Hepatocyte (in vitro differentiated cells): ENCODE data around the gene CCDC120. TPM values are rescaled to one million over a fixed set of nuclear protein-coding genes. Genes with fewer than 3 reads are reported as not detected.

Experiments used
- DNase-seq: peaks from one replicate; pipeline ENCODE4 v3.0.0-alpha.2; 2016; ENCODE audit warnings: low spot score
- H2AFZ ChIP-seq: fragments of 200-600 bp; sonication (generic); 2 replicates; pipeline ENCODE4 v1.6.0; 2016; ENCODE audit warnings: antibody characterized with exemption, mild to moderate bottlenecking
- H3K27ac ChIP-seq: fragments of 200-600 bp; sonication (generic); 2 replicates; pipeline ENCODE4 v1.5.1; 2016; ENCODE audit warnings: mild to moderate bottlenecking
- H3K27me3 ChIP-seq: fragments of 200-600 bp; sonication (generic); 2 replicates; pipeline ENCODE4 v1.6.1; 2016
- H3K36me3 ChIP-seq: fragments of 200-600 bp; sonication (generic); replicated peaks from 2 replicates; pipeline ENCODE4 v1.5.1; 2016; ENCODE audit warnings: low read depth; ENCODE audit not compliant: insufficient read depth
- H3K4me1 ChIP-seq: fragments of 200-600 bp; sonication (generic); 2 replicates; pipeline ENCODE4 v1.5.1; 2016; ENCODE audit warnings: mild to moderate bottlenecking, moderate library complexity; ENCODE audit not compliant: insufficient read depth
- H3K4me2 ChIP-seq: fragments of 200-600 bp; sonication (generic); 2 replicates; pipeline ENCODE4 v1.6.0; 2016
- H3K4me3 ChIP-seq: fragments of 200-600 bp; sonication (generic); 2 replicates; pipeline ENCODE4 v1.5.1; 2016; ENCODE audit warnings: mild to moderate bottlenecking
- H3K79me2 ChIP-seq: fragments of 200-600 bp; sonication (generic); 2 replicates; pipeline ENCODE4 v1.6.0; 2017; ENCODE audit warnings: mild to moderate bottlenecking
- H3K9me2 ChIP-seq: fragments of 200-600 bp; sonication (generic); replicated peaks from 2 replicates; pipeline ENCODE4 v1.6.0; 2017; ENCODE audit warnings: mild to moderate bottlenecking; ENCODE audit not compliant: insufficient read depth
- H3K9me3 ChIP-seq: fragments of 200-600 bp; sonication (generic); 2 replicates; pipeline ENCODE4 v1.5.1; 2016; ENCODE audit warnings: low read depth, mild to moderate bottlenecking
- H4K20me1 ChIP-seq: fragments of 200-600 bp; sonication (generic); 2 replicates; pipeline ENCODE4 v1.6.0; 2016; ENCODE audit warnings: mild to moderate bottlenecking; ENCODE audit not compliant: insufficient read depth, poor library complexity, severe bottlenecking
- CTCF ChIP-seq: fragments of 200-600 bp; sonication (generic); IDR thresholded peaks from 2 replicates; pipeline ENCODE4 v1.5.1; 2016; ENCODE audit warnings: antibody characterized with exemption, mild to moderate bottlenecking; ENCODE audit not compliant: poor library complexity
- EZH2 ChIP-seq: fragments of 200-600 bp; sonication (generic); IDR thresholded peaks from 2 replicates; pipeline ENCODE4 v1.6.1; 2016; ENCODE audit warnings: antibody characterized with exemption, mild to moderate bottlenecking, borderline replicate concordance
- EZH2phosphoT487 ChIP-seq: fragments of 200-600 bp; sonication (generic); IDR thresholded peaks from one replicate; pipeline ENCODE4 v1.6.1; 2018; ENCODE audit warnings: antibody characterized with exemption, mild to moderate bottlenecking, low read depth, moderate library complexity; ENCODE audit not compliant: unreplicated experiment, severe bottlenecking
- WGBS: methylation state at CpG from one replicate; pipeline ENCODE4 v1.1.6; 2016; ENCODE audit warnings: low lambda C conversion rate; ENCODE audit errors: missing lambda C conversion rate; 5-methylcytosine and 5-hydroxymethylcytosine counted together
- polyA plus RNA-seq: library from polyadenylated mRNA; unstranded; fragments of >200 nt; fragmentation: Nextera tagmentation; extraction: Ambion mirVana; gene quantifications from 2 replicates; pipeline ENCODE4 v1.2.1, GENCODE V29; 2016
- total RNA-seq: library from RNA; depleted of rRNA; stranded (reverse); fragments of >200 nt; gene quantifications from 2 replicates; pipeline ENCODE4 v1.2.3, GENCODE V29; 2014

CCDC120 gene
- total and polyA plus RNA-seq, 2 experiments from 2014 or later = 7.0 to 19.1 TPM

GRCh38 chrX:49040376-49040955, 18.3 kb upstream of the CCDC120 start:
- no peak for TF ChIP-seq EZH2
- no peak for TF ChIP-seq EZH2phosphoT487
- H3K36me3 ChIP-seq = no peaks in the 10 kb centered on the region
- no peak overlapping the region for H3K4me3 ChIP-seq
- peak overlapping the region; percentile 99 for H3K27ac ChIP-seq
- H3K4me1 ChIP-seq = peaks cover 16% of the 10 kb centered on the region
- H4K20me1 ChIP-seq = no peaks in the 10 kb centered on the region
- H3K79me2 ChIP-seq = peaks cover 37% of the 10 kb centered on the region
- 43% methylated on average over 7 of the region's 7 CpGs for WGBS
- H2AFZ ChIP-seq = no peak overlapping the region
- no peaks in the 10 kb centered on the region for H3K27me3 ChIP-seq
- peak overlapping the region; percentile 80 for H3K4me2 ChIP-seq
- no peak for DNase-seq
- no peaks in the 10 kb centered on the region for H3K9me3 ChIP-seq
- no peaks in the 10 kb centered on the region for H3K9me2 ChIP-seq

- Histone ChIP-seq H3K9me3 (no peaks in the 10 kb centered on the region), H3K79me2 (peaks cover 37% of the 10 kb centered on the region), H3K9me2 (no peaks in the 10 kb centered on the region), H3K4me3 (peak overlapping the region; percentile 69), H3K27me3 (no peaks in the 10 kb centered on the region), H3K4me2 (peak overlapping the region; percentile 80), H4K20me1 (no peaks in the 10 kb centered on the region), H3K36me3 (no peaks in the 10 kb centered on the region), H3K4me1 (peaks cover 16% of the 10 kb centered on the region), H2AFZ (no peak overlapping the region), H3K27ac (peak overlapping the region; percentile 99)
- 39% methylated on average over 10 of the region's 10 CpGs for WGBS
- TF ChIP-seq EZH2phosphoT487 = no peak
- no peak for TF ChIP-seq CTCF
- TF ChIP-seq EZH2 = no peak
- peak; percentile 49 for DNase-seq
Observed at GRCh38 chrX:49041744-49042580, 16.8 kb upstream of the CCDC120 start.

- Histone ChIP-seq H3K27me3 (no peaks in the 10 kb centered on the region), H3K27ac (peak overlapping the region; percentile 99), H3K4me3 (peak overlapping the region; percentile 69), H2AFZ (no peak overlapping the region), H3K36me3 (no peaks in the 10 kb centered on the region), H3K79me2 (peaks cover 37% of the 10 kb centered on the region), H3K9me2 (no peaks in the 10 kb centered on the region), H3K4me1 (peaks cover 16% of the 10 kb centered on the region), H4K20me1 (no peaks in the 10 kb centered on the region), H3K4me2 (peak overlapping the region; percentile 80), H3K9me3 (no peaks in the 10 kb centered on the region)
- TF ChIP-seq EZH2phosphoT487 = no peak
- WGBS = 50% methylated on average over 25 of the region's 29 CpGs
- DNase-seq = no peak
Observed at GRCh38 chrX:49042581-49043219, 16.1 kb upstream of the CCDC120 start.

GRCh38 chrX:49043220-49043986, 15.4 kb upstream of the CCDC120 start, which contains the start of gene TFE3:
Gene TFE3, minus strand, starts transcription at chrX:49043357. Its CDS starts 131 bp downstream, at chrX:49043226.
- Histone ChIP-seq H3K36me3 (no peaks in the 10 kb centered on the region), H3K9me2 (no peaks in the 10 kb centered on the region), H3K4me2 (peak within 1 kb of the TSS; percentile 80), H3K4me3 (peak within 1 kb of the TSS; percentile 69), H3K27me3 (no peaks in the 10 kb centered on the region), H3K4me1 (peaks cover 16% of the 10 kb centered on the region), H2AFZ (no peak within 1 kb of the TSS), H3K9me3 (no peaks in the 10 kb centered on the region), H3K27ac (peak within 1 kb of the TSS; percentile 99), H3K79me2 (peaks cover 37% of the 10 kb centered on the region), H4K20me1 (no peaks in the 10 kb centered on the region)
- DNase-seq = peak; percentile 98
- TF ChIP-seq EZH2phosphoT487 (no peak), CTCF (peak; percentile 62)
- WGBS = 35% methylated on average over 42 of the region's 67 CpGs
